ENCODE results near the gene FMNL3.

The FMNL3 gene

DNA sequence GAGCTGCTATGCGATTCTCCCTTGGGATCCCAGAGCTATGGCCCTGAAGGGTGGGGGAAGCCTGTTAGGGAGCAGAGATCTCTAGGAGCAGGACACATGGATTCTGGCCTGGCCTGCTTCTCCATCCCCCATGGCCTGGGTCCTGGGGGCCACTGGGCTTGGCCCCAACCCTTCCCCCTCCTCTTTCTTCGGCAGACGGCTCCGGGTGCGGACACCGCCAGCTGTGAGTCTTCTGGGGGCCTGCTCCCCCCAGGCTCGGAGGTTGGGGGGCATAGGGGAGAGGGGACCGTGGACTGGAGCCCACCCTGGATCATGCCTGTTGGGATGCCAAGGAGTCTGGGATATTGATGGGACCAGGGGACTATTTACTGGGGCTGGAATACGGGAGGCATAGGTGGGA lies 74.8 kb downstream of the FMNL3 start:
- no peak for DNase-seq
- Histone ChIP-seq H3K27ac (ENCODE audit: insufficient read depth in 1 of 2, low read depth in 1 of 2, low read length in 2 of 2, poor library complexity in 1 of 2, severe bottlenecking in 2 of 2) (no peak overlapping the region), H3K36me3 (ENCODE audit: control insufficient read depth in 4 of 4, insufficient read depth in 4 of 4, low read length in 3 of 4) (no peaks in the 10 kb centered on the region), H3K4me3 (ENCODE audit: control insufficient read depth in 1 of 7, extremely low read depth in 1 of 7, insufficient read depth in 4 of 7, low read depth in 2 of 7, low read length in 6 of 7) (no peak overlapping the region), H3K4me1 (ENCODE audit: control extremely low read depth in 1 of 4, control insufficient read depth in 4 of 4, insufficient read depth in 4 of 4, low read length in 3 of 4) (peaks cover 3 to 9% (median 6%) of the 10 kb centered on the region in 4 experiments), H3K27me3 (replicated peaks in 2 of 5; ENCODE audit: control insufficient read depth in 4 of 5, insufficient read depth in 5 of 5, low read length in 4 of 5) (no peaks in the 10 kb centered on the region), H3K9me3 (ENCODE audit: control extremely low read depth in 1 of 5, control insufficient read depth in 4 of 5, insufficient read depth in 2 of 5, low read depth in 1 of 5, low read length in 4 of 5) (no peaks in the 10 kb centered on the region)
- POLR2A ChIA-PET, result no interaction called here
- CTCF ChIA-PET, result interaction anchor here (0.9 to 40.7 kb wide), 5 partner anchors 8 to 82 kb away, joined by 3 to 929 read pairs (median 7); partner anchors contain the start of genes FMNL3 and PRPF40B
- 98% methylated on average over 4 of the region's 9 CpGs for WGBS (ENCODE audit: insufficient coverage)

DNA sequence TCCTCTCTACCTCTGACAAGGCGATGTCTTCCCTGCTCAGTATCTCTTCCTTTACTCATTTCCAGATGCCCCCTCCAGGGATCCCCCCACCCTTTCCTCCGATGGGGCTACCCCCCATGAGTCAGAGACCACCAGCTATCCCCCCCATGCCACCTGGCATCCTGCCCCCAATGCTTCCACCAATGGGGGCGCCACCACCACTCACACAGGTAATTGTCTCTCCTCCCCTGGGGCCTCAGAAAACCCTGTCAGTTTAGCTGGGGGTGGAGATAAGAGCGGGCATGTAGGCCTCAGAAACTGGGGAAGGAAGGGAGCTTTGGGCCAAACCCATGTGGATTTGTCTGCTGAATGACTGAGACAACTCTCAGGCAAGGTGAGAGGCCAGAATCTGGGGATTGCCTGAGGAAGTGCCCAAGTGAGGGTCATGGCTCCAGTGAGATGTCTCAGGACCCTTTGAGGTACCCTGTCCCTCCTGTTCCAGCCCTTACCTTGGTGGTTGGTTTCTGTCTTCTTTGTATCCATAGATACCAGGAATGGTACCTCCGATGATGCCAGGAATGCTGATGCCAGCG lies 75.8 kb downstream of the FMNL3 start:
- POLR2A ChIA-PET, result no interaction called here
- no peaks in the 10 kb centered on the region for H3K4me1 ChIP-seq (ENCODE audit: control extremely low read depth in 1 of 4, control insufficient read depth in 4 of 4, insufficient read depth in 4 of 4, low read length in 3 of 4)
- H3K27ac ChIP-seq (ENCODE audit: insufficient read depth in 1 of 2, low read depth in 1 of 2, low read length in 2 of 2, poor library complexity in 1 of 2, severe bottlenecking in 2 of 2), result no peak overlapping the region
- H3K4me3 ChIP-seq (ENCODE audit: control insufficient read depth in 1 of 7, extremely low read depth in 1 of 7, insufficient read depth in 4 of 7, low read depth in 2 of 7, low read length in 6 of 7), result no peak overlapping the region
- DNase-seq, result no peak
- H3K27me3 ChIP-seq (replicated peaks in 2 of 5; ENCODE audit: control insufficient read depth in 4 of 5, insufficient read depth in 5 of 5, low read length in 4 of 5), result peaks cover 0 to 2% (median 0%) of the 10 kb centered on the region in 5 experiments
- 96% methylated on average over 3 of the region's 6 CpGs for WGBS (ENCODE audit: insufficient coverage)
- no peaks in the 10 kb centered on the region for H3K9me3 ChIP-seq (ENCODE audit: control extremely low read depth in 1 of 5, control insufficient read depth in 4 of 5, insufficient read depth in 2 of 5, low read depth in 1 of 5, low read length in 4 of 5)
- no peaks in the 10 kb centered on the region for H3K36me3 ChIP-seq (ENCODE audit: control insufficient read depth in 4 of 4, insufficient read depth in 4 of 4, low read length in 3 of 4)
- CTCF ChIA-PET, result interaction anchor here (2.3 to 40.7 kb wide), 3 partner anchors 9 to 83 kb away, joined by 7 to 929 read pairs (median 14); partner anchors contain the start of gene FMNL3

DNA sequence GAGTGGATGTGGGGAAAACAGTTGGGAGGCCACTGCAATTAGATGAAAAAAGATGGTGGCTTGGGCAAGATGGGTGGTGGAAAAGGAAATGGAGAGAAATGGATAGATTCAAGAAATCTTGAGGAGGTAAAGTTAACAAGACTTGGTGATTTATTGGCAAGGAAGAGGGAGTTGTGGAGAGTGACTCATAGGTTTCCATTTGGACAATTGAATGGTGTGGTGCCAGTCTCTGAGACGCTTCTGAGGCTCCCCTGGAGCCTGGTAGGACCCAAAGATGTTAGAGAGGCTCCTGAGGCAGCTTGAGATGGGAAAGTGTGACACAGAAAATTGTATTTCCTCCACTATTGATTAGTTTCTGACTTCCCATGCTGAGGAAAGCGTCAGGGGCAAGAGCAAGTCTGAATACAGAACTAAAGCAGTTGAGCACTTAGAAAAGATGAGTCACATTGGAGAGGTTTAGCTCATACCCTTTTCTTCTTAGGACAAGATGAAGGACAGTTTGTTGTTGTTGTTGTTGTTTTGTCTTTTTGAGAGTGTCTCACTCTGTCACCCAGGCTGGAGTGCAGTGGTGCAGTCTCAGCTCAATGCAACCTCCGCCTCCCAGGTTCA lies 79.3 kb downstream of the FMNL3 start:
- Histone ChIP-seq H3K27me3 (replicated peaks in 2 of 5; ENCODE audit: control insufficient read depth in 4 of 5, insufficient read depth in 5 of 5, low read length in 4 of 5) (peaks cover 0 to 2% (median 0%) of the 10 kb centered on the region in 5 experiments), H3K36me3 (ENCODE audit: control insufficient read depth in 4 of 4, insufficient read depth in 4 of 4, low read length in 3 of 4) (no peaks in the 10 kb centered on the region), H3K4me1 (ENCODE audit: control extremely low read depth in 1 of 4, control insufficient read depth in 4 of 4, insufficient read depth in 4 of 4, low read length in 3 of 4) (peaks cover 0 to 7% (median 4%) of the 10 kb centered on the region in 4 experiments), H3K27ac (ENCODE audit: insufficient read depth in 1 of 2, low read depth in 1 of 2, low read length in 2 of 2, poor library complexity in 1 of 2, severe bottlenecking in 2 of 2) (no peak overlapping the region), H3K4me3 (ENCODE audit: control insufficient read depth in 1 of 7, extremely low read depth in 1 of 7, insufficient read depth in 4 of 7, low read depth in 2 of 7, low read length in 6 of 7) (no peak overlapping the region), H3K9me3 (ENCODE audit: control extremely low read depth in 1 of 5, control insufficient read depth in 4 of 5, insufficient read depth in 2 of 5, low read depth in 1 of 5, low read length in 4 of 5) (no peaks in the 10 kb centered on the region)
- no peak for DNase-seq
- 100% methylated on average over 3 of the region's 3 CpGs for WGBS (ENCODE audit: insufficient coverage)
- ChIA-PET CTCF (interaction anchor here (0.8 to 8.0 kb wide), 7 partner anchors 10 to 140 kb away, joined by 3 to 67 read pairs (median 3); no protein-coding TSS in a partner anchor), POLR2A (interaction anchor here (0.6 kb wide), 1 partner anchor 113 kb away, joined by 3 read pairs; the partner anchor contains the start of gene TMBIM6)

DNA sequence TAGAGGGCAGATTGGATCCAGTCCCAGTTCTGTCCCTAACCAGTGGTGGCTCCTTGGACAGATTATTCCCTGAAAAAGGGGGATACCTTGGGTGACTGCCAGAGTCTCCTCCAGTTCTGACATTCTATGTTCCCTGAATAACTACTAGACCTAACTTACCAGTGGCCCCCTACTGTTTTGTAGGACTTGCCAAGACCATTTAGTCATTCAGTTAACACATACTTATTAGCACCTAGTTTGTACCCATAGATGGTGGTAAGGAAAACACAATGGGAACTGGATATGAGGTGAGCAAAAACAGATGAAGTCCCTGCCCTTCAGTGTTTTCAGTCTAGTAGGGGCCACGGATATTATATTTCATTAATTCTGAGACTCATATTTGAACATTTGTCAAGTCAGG lies 80.4 kb downstream of the FMNL3 start:
- no peaks in the 10 kb centered on the region for H3K9me3 ChIP-seq (ENCODE audit: control extremely low read depth in 1 of 5, control insufficient read depth in 4 of 5, insufficient read depth in 2 of 5, low read depth in 1 of 5, low read length in 4 of 5)
- POLR2A ChIA-PET, result interaction anchor here (0.9 kb wide), 1 partner anchor 10 kb away, joined by 3 read pairs; no protein-coding TSS in a partner anchor
- peaks cover 0 to 2% (median 0%) of the 10 kb centered on the region in 5 experiments for H3K27me3 ChIP-seq (replicated peaks in 2 of 5; ENCODE audit: control insufficient read depth in 4 of 5, insufficient read depth in 5 of 5, low read length in 4 of 5)
- no peak for DNase-seq
- WGBS (ENCODE audit: insufficient coverage), result no CpG with 5 or more reads among the region's 1 CpG
- no peak overlapping the region for H3K27ac ChIP-seq (ENCODE audit: insufficient read depth in 1 of 2, low read depth in 1 of 2, low read length in 2 of 2, poor library complexity in 1 of 2, severe bottlenecking in 2 of 2)
- CTCF ChIA-PET, result interaction anchor here (1.1 to 8.0 kb wide), 3 partner anchors 11 to 100 kb away, joined by 3 to 67 read pairs (median 3); no protein-coding TSS in a partner anchor
- no peak overlapping the region for H3K4me3 ChIP-seq (ENCODE audit: control insufficient read depth in 1 of 7, extremely low read depth in 1 of 7, insufficient read depth in 4 of 7, low read depth in 2 of 7, low read length in 6 of 7)
- H3K4me1 ChIP-seq (ENCODE audit: control extremely low read depth in 1 of 4, control insufficient read depth in 4 of 4, insufficient read depth in 4 of 4, low read length in 3 of 4), result peaks cover 0 to 18% (median 14%) of the 10 kb centered on the region in 4 experiments
- H3K36me3 ChIP-seq (ENCODE audit: control insufficient read depth in 4 of 4, insufficient read depth in 4 of 4, low read length in 3 of 4), result no peaks in the 10 kb centered on the region

GRCh38 chr12:49626169-49626835 lies 80.9 kb downstream of the FMNL3 start:
- H3K27ac ChIP-seq (ENCODE audit: insufficient read depth in 1 of 2, low read depth in 1 of 2, low read length in 2 of 2, poor library complexity in 1 of 2, severe bottlenecking in 2 of 2), result no peak overlapping the region
- H3K27me3 ChIP-seq (replicated peaks in 2 of 5; ENCODE audit: control insufficient read depth in 4 of 5, insufficient read depth in 5 of 5, low read length in 4 of 5), result peaks cover 0 to 2% (median 0%) of the 10 kb centered on the region in 5 experiments
- no peak overlapping the region for H3K4me3 ChIP-seq (ENCODE audit: control insufficient read depth in 1 of 7, extremely low read depth in 1 of 7, insufficient read depth in 4 of 7, low read depth in 2 of 7, low read length in 6 of 7)

DNA sequence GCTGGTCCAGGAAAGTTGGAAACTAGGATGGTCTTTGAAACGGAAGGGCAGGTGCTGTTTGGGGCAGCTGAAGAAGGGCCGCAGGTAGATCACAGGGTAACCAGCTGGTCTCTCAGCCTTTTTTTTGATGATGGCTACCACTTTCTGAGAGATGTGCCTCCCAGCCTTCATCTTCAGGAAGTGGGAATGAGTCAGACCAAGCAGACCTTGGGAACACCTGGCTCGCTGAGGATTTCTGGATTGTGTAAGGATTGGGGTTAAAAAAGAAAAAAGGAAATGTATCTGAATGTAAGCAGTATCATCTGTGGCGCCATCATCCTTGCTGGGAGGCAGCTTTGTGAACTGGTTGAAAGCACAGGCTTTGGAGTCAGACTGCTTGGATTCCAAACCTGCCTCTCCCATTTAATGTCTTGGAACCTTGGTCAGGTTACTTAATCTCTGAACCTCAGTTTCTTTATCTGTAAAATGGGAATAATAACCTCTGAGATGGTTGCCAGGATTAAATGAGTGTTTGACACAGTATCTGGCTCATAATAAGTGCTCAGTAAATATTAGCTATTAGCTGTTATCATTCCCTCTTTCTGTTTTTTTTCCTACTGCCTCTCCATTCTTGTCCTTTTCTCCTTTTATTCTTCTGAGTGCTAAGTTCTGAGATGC lies 82.2 kb downstream of the FMNL3 start:
- H3K4me1 ChIP-seq (ENCODE audit: control extremely low read depth in 1 of 4, control insufficient read depth in 4 of 4, insufficient read depth in 4 of 4, low read length in 3 of 4), result peaks cover 0 to 26% (median 20%) of the 10 kb centered on the region in 4 experiments

More at GRCh38 chr12:49626169-49626835, 80.9 kb downstream of the FMNL3 start:
- peak in 2 of 3 donors; percentile 48 to 49 for DNase-seq
- no peaks in the 10 kb centered on the region for H3K36me3 ChIP-seq (ENCODE audit: control insufficient read depth in 4 of 4, insufficient read depth in 4 of 4, low read length in 3 of 4)
- H3K9me3 ChIP-seq (ENCODE audit: control extremely low read depth in 1 of 5, control insufficient read depth in 4 of 5, insufficient read depth in 2 of 5, low read depth in 1 of 5, low read length in 4 of 5), result no peaks in the 10 kb centered on the region
- H3K4me1 ChIP-seq (ENCODE audit: control extremely low read depth in 1 of 4, control insufficient read depth in 4 of 4, insufficient read depth in 4 of 4, low read length in 3 of 4), result peaks cover 0 to 23% (median 18%) of the 10 kb centered on the region in 4 experiments
- POLR2A ChIA-PET, result interaction anchor here (0.9 kb wide), 1 partner anchor 11 kb away, joined by 3 read pairs; no protein-coding TSS in a partner anchor
- CTCF ChIA-PET, result interaction anchor here (0.9 to 8.0 kb wide), 5 partner anchors 11 to 101 kb away, joined by 3 to 67 read pairs (median 3); no protein-coding TSS in a partner anchor
- WGBS (ENCODE audit: insufficient coverage), result 78% methylated on average over 6 of the region's 6 CpGs

More for the DNA sequence above, 82.2 kb downstream of the FMNL3 start:
- peaks cover 0 to 2% (median 0%) of the 10 kb centered on the region in 5 experiments for H3K27me3 ChIP-seq (replicated peaks in 2 of 5; ENCODE audit: control insufficient read depth in 4 of 5, insufficient read depth in 5 of 5, low read length in 4 of 5)
- H3K36me3 ChIP-seq (ENCODE audit: control insufficient read depth in 4 of 4, insufficient read depth in 4 of 4, low read length in 3 of 4), result no peaks in the 10 kb centered on the region
- ChIA-PET CTCF (interaction anchor here (0.6 to 8.0 kb wide), 8 partner anchors 13 to 92 kb away, joined by 3 to 67 read pairs (median 3); no protein-coding TSS in a partner anchor), POLR2A (interaction anchor here (0.6 kb wide), 1 partner anchor 108 kb away, joined by 3 read pairs; no protein-coding TSS in a partner anchor)
- 76% methylated on average over 3 of the region's 4 CpGs for WGBS (ENCODE audit: insufficient coverage)
- H3K4me3 ChIP-seq (ENCODE audit: control insufficient read depth in 1 of 7, extremely low read depth in 1 of 7, insufficient read depth in 4 of 7, low read depth in 2 of 7, low read length in 6 of 7), result no peak overlapping the region
- H3K9me3 ChIP-seq (ENCODE audit: control extremely low read depth in 1 of 5, control insufficient read depth in 4 of 5, insufficient read depth in 2 of 5, low read depth in 1 of 5, low read length in 4 of 5), result no peaks in the 10 kb centered on the region
- DNase-seq, result peak in 1 of 3 donors; percentile 11
- H3K27ac ChIP-seq (ENCODE audit: insufficient read depth in 1 of 2, low read depth in 1 of 2, low read length in 2 of 2, poor library complexity in 1 of 2, severe bottlenecking in 2 of 2), result no peak overlapping the region

Data from common myeloid progenitor, CD34-positive (primary cell).